GM23248 (cell line): Measurements from ENCODE around the gene ADORA1.

Source experiments
- EZH2 ChIP-seq: fragments of 200-600 bp; sonication (generic); IDR thresholded peaks from 2 replicates; pipeline ENCODE4 v1.6.1; 2018; ENCODE audit warnings: antibody characterized with exemption, mild to moderate bottlenecking; ENCODE audit not compliant: insufficient read depth, poor library complexity, severe bottlenecking
- EZH2phosphoT487 ChIP-seq: fragments of 200-600 bp; sonication (generic); IDR thresholded peaks from 2 replicates; pipeline ENCODE4 v1.6.1; 2018; ENCODE audit warnings: antibody characterized with exemption, moderate library complexity, mild to moderate bottlenecking, low read depth; ENCODE audit not compliant: insufficient read depth

DNA sequence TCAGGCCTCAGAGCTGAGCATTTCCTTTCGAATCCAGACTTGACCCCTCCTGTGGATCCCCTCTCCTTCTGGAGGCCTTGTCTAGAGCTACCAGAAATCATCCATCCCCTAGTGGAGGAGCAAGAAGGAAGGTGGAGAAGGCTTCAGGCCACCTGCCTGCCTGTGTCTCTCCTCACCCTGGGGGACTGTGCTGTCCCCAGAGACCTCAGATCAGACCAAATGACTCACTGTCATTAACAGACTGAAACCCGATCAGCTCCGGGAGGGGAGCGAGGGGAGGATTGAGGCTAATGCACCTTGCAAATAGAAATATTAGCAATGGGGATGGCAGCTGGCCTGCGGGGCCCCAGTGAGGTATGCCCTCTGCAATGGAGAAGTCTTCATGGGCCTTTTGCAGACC is 46.0 kb downstream of the ADORA1 start:
- no peak for TF ChIP-seq EZH2
- no peak for TF ChIP-seq EZH2phosphoT487
